ENCODE data around the gene HDHD5.

The HDHD5 gene

GRCh38 chr22:17105143-17106129 lies 53.6 kb downstream of the HDHD5 start:
- no peak for DNase-seq

- no peak for DNase-seq
Observed at GRCh38 chr22:17104336-17104935, 54.6 kb downstream of the HDHD5 start.

DNA sequence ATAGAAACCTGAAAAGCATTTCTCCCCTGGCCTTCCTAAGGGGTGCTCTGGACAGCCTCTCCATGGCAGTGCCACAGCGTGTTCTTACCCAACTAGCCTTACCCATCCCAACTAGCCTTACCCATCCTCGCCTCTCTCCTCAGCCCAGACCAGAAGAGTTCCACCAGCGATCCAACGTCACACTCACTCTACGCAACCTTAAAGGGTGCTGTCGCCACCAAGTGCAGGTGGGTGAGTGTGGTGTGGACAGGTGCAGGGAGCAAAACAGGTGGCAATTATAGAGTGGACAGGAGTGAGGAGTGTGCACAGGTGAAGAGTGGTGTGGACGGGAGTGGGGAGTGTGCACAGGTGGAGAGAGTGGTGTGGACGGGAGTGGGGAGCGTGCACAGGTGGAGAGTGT lies 55.7 kb downstream of the HDHD5 start:
- no peak for DNase-seq

DNA sequence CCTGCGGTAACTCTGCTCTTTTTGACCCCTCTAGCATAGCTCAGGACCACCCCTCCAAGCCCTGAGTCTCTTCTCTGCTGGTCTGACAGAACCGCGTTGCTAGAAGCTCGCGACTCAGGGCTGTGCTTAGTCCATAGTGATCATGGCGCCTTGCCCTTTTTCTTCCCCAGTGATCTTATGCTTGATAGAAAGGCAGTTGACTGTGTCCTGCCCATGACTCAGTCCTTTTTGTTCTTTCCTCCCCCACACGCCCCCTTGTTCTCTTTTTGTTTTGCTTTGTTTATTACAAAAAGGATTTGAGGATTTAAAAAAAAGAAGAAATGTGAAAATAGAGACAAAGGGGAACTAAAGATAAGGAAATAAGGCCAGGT lies 56.8 kb downstream of the HDHD5 start:
- DNase-seq = no peak

DNA sequence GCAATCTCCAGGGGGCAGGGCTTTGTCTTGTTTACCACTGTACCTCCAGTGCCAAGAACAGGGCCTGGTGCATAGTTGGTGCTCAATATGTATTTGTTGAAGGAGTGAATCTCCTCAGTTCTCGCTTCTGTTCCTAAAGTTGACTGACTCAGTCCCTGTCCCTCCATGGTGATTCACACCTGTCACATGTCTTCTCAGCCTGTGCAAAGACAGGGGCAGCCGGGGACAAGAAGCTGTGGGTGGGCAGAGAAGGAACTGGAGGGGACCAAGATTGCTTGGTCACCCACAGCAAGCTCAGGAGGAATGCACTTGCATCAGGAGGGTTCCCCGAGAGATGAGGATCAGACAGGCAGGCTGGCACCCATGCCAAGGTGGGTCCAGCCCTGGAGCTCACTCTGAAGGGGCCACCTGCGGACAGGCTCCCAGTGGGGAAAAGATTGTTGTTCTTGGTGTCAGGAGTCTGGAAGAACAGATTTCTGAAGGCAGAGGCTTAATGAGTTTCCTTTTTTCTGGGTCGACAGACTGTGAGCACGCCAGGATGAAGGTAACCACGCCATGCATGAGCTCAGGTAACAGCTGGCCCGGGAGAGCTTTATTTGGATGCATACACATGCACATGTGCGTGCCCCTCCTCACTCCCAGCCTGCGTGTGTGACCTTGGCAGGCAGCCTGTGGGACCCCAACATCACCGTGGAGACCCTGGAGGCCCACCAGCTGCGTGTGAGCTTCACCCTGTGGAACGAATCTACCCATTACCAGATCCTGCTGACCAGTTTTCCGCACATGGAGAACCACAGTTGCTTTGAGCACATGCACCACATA lies 57.4 kb downstream of the HDHD5 start:
- no peak for DNase-seq

DNA sequence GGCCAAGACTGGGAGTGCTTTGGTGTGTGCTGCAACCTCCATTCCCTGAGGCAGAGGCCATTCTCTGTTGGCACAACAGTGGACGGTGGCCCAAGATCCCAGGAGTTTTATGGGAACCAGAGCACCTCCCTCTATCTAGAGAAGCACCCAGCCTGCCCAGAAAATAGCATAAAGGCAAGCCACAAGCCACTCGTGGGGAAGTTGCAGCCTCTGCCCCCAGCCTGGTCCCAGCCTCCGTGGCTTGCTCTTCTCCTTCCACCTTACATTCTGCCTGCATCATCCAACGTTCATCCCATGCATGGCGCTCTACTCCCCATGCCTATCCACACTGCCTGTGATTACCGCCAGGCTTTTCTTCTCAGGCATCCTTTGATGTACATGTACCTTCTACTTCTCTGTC lies 58.5 kb downstream of the HDHD5 start:
- no peak for DNase-seq

- DNase-seq = no peak
Observed at GRCh38 chr22:17098379-17098819, 60.7 kb downstream of the HDHD5 start.

- DNase-seq = no peak
Observed at GRCh38 chr22:17097701-17098100, 61.4 kb downstream of the HDHD5 start.

- no peak for DNase-seq
Observed at GRCh38 chr22:17097062-17097461, 62.0 kb downstream of the HDHD5 start.

DNA sequence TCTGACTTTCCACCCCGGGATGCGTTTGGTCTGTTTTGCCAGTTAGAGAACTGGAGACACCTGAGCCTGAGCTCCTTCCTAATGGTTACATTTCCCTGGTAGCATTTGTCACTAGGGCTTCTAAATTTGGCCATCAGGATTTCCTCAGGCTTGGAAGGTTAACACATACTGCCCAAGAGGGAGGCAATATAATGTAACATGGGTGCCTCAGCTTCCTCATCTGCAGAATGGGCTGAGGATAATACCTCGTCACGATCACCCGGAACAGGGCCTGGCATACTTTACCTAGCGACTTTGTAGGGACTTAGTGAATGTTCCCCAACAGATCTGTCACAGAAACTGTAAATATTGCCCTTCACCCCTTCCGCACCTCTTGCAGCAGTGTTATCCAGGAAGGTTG lies 63.0 kb downstream of the HDHD5 start:
- DNase-seq = no peak

GRCh38 chr22:17095538-17095937 lies 63.5 kb downstream of the HDHD5 start:
- DNase-seq = no peak

- no peak for DNase-seq
Observed at GRCh38 chr22:17093081-17093480, 66.0 kb downstream of the HDHD5 start.

DNA sequence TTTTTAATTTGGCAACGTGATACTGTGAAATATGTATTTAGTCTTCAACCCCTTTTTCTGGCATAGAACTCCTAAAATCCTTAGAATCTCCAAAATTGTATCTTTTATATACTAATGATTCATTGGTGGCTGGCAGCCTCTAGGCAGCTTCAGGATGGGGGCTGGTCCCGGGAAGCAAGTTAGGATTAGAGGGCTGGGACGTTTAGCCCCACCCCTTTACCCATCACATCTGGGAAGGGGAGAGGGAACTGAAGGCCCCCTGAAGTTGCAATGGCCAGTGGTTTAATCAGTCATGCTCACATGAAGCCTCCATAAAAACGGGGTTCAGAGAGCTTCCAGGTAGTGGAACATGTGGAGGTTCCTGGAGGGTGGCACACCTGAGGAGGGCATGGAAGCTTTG lies 67.2 kb downstream of the HDHD5 start:
- DNase-seq = no peak

DNA sequence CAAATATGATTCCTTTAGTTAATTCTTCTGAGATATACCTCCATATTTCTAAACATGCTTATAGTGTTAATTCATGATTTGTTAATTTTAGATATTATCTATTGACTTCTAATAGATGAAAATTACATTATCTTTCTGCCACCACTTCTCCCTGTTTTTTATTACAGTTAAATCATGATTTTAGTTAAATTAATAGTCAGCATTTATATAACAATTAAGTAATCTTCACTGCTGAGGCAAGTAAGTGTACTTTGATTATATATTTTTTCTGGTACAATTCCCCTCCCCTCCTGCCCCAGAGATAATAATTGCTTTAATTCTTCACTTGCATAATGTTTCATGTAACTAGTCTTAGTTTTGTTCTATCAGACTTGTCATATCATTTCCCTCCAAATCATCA lies 68.5 kb downstream of the HDHD5 start:
- DNase-seq = no peak

All from NCI-H2107 (cell line).